Measurements from ENCODE around the gene CHD5. TPM values are rescaled to one million over a fixed set of nuclear protein-coding genes. Genes with fewer than 3 reads are reported as not detected.

CHD5 gene
- total and polyA plus RNA-seq, 9 donors = 0.09 to 0.26 (median 0.19) TPM

- no peak for DNase-seq
- Histone ChIP-seq H3K36me3 (ENCODE audit: control insufficient read depth, insufficient read depth, low read length) (no peaks in the 10 kb centered on the region), H3K4me3 (ENCODE audit: low read length) (no peak overlapping the region), H3K4me1 (ENCODE audit: control insufficient read depth, insufficient read depth, low read length) (peaks cover 24% of the 10 kb centered on the region), H3K27ac (ENCODE audit: low read length) (no peak overlapping the region), H3K9me3 (replicated peaks; ENCODE audit: control insufficient read depth, low read depth, low read length) (no peaks in the 10 kb centered on the region), H3K27me3 (ENCODE audit: control insufficient read depth, insufficient read depth, low read length) (no peaks in the 10 kb centered on the region)
- WGBS (ENCODE audit: insufficient coverage) = 92% methylated on average over 4 of the region's 6 CpGs
These were observed 92.2 kb downstream of the CHD5 start for GRCh38 chr1:6087958-6088357.

GRCh38 chr1:6087377-6087772, 92.7 kb downstream of the CHD5 start:
- WGBS (ENCODE audit: insufficient coverage) = 51% methylated on average over 8 of the region's 14 CpGs
- Histone ChIP-seq H3K27me3 (ENCODE audit: control insufficient read depth, insufficient read depth, low read length) (peaks cover 2% of the 10 kb centered on the region), H3K36me3 (ENCODE audit: control insufficient read depth, insufficient read depth, low read length) (no peaks in the 10 kb centered on the region)

GRCh38 chr1:6086762-6087376, 93.3 kb downstream of the CHD5 start:
- 48% methylated on average over 11 of the region's 15 CpGs for WGBS (ENCODE audit: insufficient coverage)
- Histone ChIP-seq H3K9me3 (replicated peaks; ENCODE audit: control insufficient read depth, low read depth, low read length) (no peaks in the 10 kb centered on the region), H3K36me3 (ENCODE audit: control insufficient read depth, insufficient read depth, low read length) (no peaks in the 10 kb centered on the region), H3K27ac (ENCODE audit: low read length) (peak overlapping the region; percentile 35), H3K4me1 (ENCODE audit: control insufficient read depth, insufficient read depth, low read length) (peaks cover 35% of the 10 kb centered on the region), H3K27me3 (ENCODE audit: control insufficient read depth, insufficient read depth, low read length) (peaks cover 2% of the 10 kb centered on the region), H3K4me3 (ENCODE audit: low read length) (no peak overlapping the region)
- DNase-seq = peak; percentile 45

More at GRCh38 chr1:6087377-6087772, 92.7 kb downstream of the CHD5 start:
- DNase-seq = no peak
- Histone ChIP-seq H3K4me1 (ENCODE audit: control insufficient read depth, insufficient read depth, low read length) (peaks cover 30% of the 10 kb centered on the region), H3K9me3 (replicated peaks; ENCODE audit: control insufficient read depth, low read depth, low read length) (no peaks in the 10 kb centered on the region), H3K27ac (ENCODE audit: low read length) (peak overlapping the region; percentile 35), H3K4me3 (ENCODE audit: low read length) (no peak overlapping the region)

- H3K4me1 ChIP-seq (ENCODE audit: control insufficient read depth, insufficient read depth, low read length) = peaks cover 37% of the 10 kb centered on the region
- no peaks in the 10 kb centered on the region for H3K36me3 ChIP-seq (ENCODE audit: control insufficient read depth, insufficient read depth, low read length)
- no peak for DNase-seq
- no peak overlapping the region for H3K4me3 ChIP-seq (ENCODE audit: low read length)
- no peak overlapping the region for H3K27ac ChIP-seq (ENCODE audit: low read length)
- peaks cover 2% of the 10 kb centered on the region for H3K27me3 ChIP-seq (ENCODE audit: control insufficient read depth, insufficient read depth, low read length)
- no peaks in the 10 kb centered on the region for H3K9me3 ChIP-seq (replicated peaks; ENCODE audit: control insufficient read depth, low read depth, low read length)
- WGBS (ENCODE audit: insufficient coverage) = 63% methylated on average over 9 of the region's 13 CpGs
These were observed 93.8 kb downstream of the CHD5 start for GRCh38 chr1:6086358-6086757.

- 83% methylated on average over 11 of the region's 13 CpGs for WGBS (ENCODE audit: insufficient coverage)
- Histone ChIP-seq H3K27me3 (ENCODE audit: control insufficient read depth, insufficient read depth, low read length) (peaks cover 2% of the 10 kb centered on the region), H3K36me3 (ENCODE audit: control insufficient read depth, insufficient read depth, low read length) (no peaks in the 10 kb centered on the region)
These were observed 94.5 kb downstream of the CHD5 start for GRCh38 chr1:6085666-6086065.

GRCh38 chr1:6084781-6085495, 95.2 kb downstream of the CHD5 start:
- no peak overlapping the region for H3K4me3 ChIP-seq (ENCODE audit: low read length)
- H3K4me1 ChIP-seq (ENCODE audit: control insufficient read depth, insufficient read depth, low read length) = peaks cover 44% of the 10 kb centered on the region
- WGBS (ENCODE audit: insufficient coverage) = 79% methylated on average over 9 of the region's 18 CpGs
- H3K27me3 ChIP-seq (ENCODE audit: control insufficient read depth, insufficient read depth, low read length) = peaks cover 2% of the 10 kb centered on the region
- H3K36me3 ChIP-seq (ENCODE audit: control insufficient read depth, insufficient read depth, low read length) = no peaks in the 10 kb centered on the region
- no peaks in the 10 kb centered on the region for H3K9me3 ChIP-seq (replicated peaks; ENCODE audit: control insufficient read depth, low read depth, low read length)
- no peak overlapping the region for H3K27ac ChIP-seq (ENCODE audit: low read length)
- DNase-seq = no peak

More at GRCh38 chr1:6085666-6086065, 94.5 kb downstream of the CHD5 start:
- Histone ChIP-seq H3K4me1 (ENCODE audit: control insufficient read depth, insufficient read depth, low read length) (peaks cover 38% of the 10 kb centered on the region), H3K4me3 (ENCODE audit: low read length) (no peak overlapping the region), H3K9me3 (replicated peaks; ENCODE audit: control insufficient read depth, low read depth, low read length) (no peaks in the 10 kb centered on the region), H3K27ac (ENCODE audit: low read length) (no peak overlapping the region)
- no peak for DNase-seq

- Histone ChIP-seq H3K9me3 (replicated peaks; ENCODE audit: control insufficient read depth, low read depth, low read length) (no peaks in the 10 kb centered on the region), H3K4me1 (ENCODE audit: control insufficient read depth, insufficient read depth, low read length) (peaks cover 45% of the 10 kb centered on the region), H3K4me3 (ENCODE audit: low read length) (no peak overlapping the region), H3K27me3 (ENCODE audit: control insufficient read depth, insufficient read depth, low read length) (peaks cover 2% of the 10 kb centered on the region), H3K27ac (ENCODE audit: low read length) (peak overlapping the region; percentile 24), H3K36me3 (ENCODE audit: control insufficient read depth, insufficient read depth, low read length) (no peaks in the 10 kb centered on the region)
- DNase-seq = peak; percentile 45
- 34% methylated on average over 7 of the region's 12 CpGs for WGBS (ENCODE audit: insufficient coverage)
These were observed 96.2 kb downstream of the CHD5 start for GRCh38 chr1:6083801-6084446.

- DNase-seq = no peak
These were observed 96.7 kb downstream of the CHD5 start for GRCh38 chr1:6083385-6083784.

GRCh38 chr1:6082430-6082971, 97.6 kb downstream of the CHD5 start:
- 27% methylated on average over 10 of the region's 10 CpGs for WGBS (ENCODE audit: insufficient coverage)
- peak; percentile 91 for DNase-seq
- Histone ChIP-seq H3K36me3 (ENCODE audit: control insufficient read depth, insufficient read depth, low read length) (no peaks in the 10 kb centered on the region), H3K27ac (ENCODE audit: low read length) (no peak overlapping the region), H3K4me3 (ENCODE audit: low read length) (no peak overlapping the region), H3K27me3 (ENCODE audit: control insufficient read depth, insufficient read depth, low read length) (peaks cover 2% of the 10 kb centered on the region), H3K9me3 (replicated peaks; ENCODE audit: control insufficient read depth, low read depth, low read length) (no peaks in the 10 kb centered on the region), H3K4me1 (ENCODE audit: control insufficient read depth, insufficient read depth, low read length) (peaks cover 45% of the 10 kb centered on the region)

More at GRCh38 chr1:6083385-6083784, 96.7 kb downstream of the CHD5 start:
- 57% methylated on average over 16 of the region's 18 CpGs for WGBS (ENCODE audit: insufficient coverage)
- no peaks in the 10 kb centered on the region for H3K9me3 ChIP-seq (replicated peaks; ENCODE audit: control insufficient read depth, low read depth, low read length)
- peaks cover 2% of the 10 kb centered on the region for H3K27me3 ChIP-seq (ENCODE audit: control insufficient read depth, insufficient read depth, low read length)
- peaks cover 45% of the 10 kb centered on the region for H3K4me1 ChIP-seq (ENCODE audit: control insufficient read depth, insufficient read depth, low read length)
- no peaks in the 10 kb centered on the region for H3K36me3 ChIP-seq (ENCODE audit: control insufficient read depth, insufficient read depth, low read length)
- peak overlapping the region; percentile 24 for H3K27ac ChIP-seq (ENCODE audit: low read length)
- H3K4me3 ChIP-seq (ENCODE audit: low read length) = no peak overlapping the region

- 60% methylated on average over 10 of the region's 12 CpGs for WGBS (ENCODE audit: insufficient coverage)
- H3K4me3 ChIP-seq (ENCODE audit: low read length) = no peak overlapping the region
- H3K27me3 ChIP-seq (ENCODE audit: control insufficient read depth, insufficient read depth, low read length) = peaks cover 2% of the 10 kb centered on the region
- DNase-seq = no peak
- H3K36me3 ChIP-seq (ENCODE audit: control insufficient read depth, insufficient read depth, low read length) = no peaks in the 10 kb centered on the region
- H3K4me1 ChIP-seq (ENCODE audit: control insufficient read depth, insufficient read depth, low read length) = peaks cover 41% of the 10 kb centered on the region
- H3K9me3 ChIP-seq (replicated peaks; ENCODE audit: control insufficient read depth, low read depth, low read length) = no peaks in the 10 kb centered on the region
- H3K27ac ChIP-seq (ENCODE audit: low read length) = no peak overlapping the region
These were observed 98.2 kb downstream of the CHD5 start for GRCh38 chr1:6081901-6082300.

All from muscle of leg (tissue), 11 donors.